ENCODE results near the gene AOPEP. TPM values are rescaled to one million over a fixed set of nuclear protein-coding genes. Genes with fewer than 3 reads are reported as not detected.

AOPEP gene
- polyA plus RNA-seq, 1 experiment: 40.0 TPM

GRCh38 chr9:95001720-95002119 is 275.2 kb downstream of the AOPEP start:
- Histone ChIP-seq H3K27me3 (ENCODE audit: control insufficient read depth, insufficient read depth, low read length) (no peaks in the 10 kb centered on the region), H3K27ac (ENCODE audit: low read depth, low read length) (no peak overlapping the region), H3K9me3 (ENCODE audit: control insufficient read depth, insufficient read depth, low read length) (peaks cover 2% of the 10 kb centered on the region; the same call in 1 of the 2 replicates), H3K4me3 (ENCODE audit: low read depth, low read length) (no peak overlapping the region)
- no peak for DNase-seq (ENCODE audit: low read depth, low spot score)
- CTCF ChIA-PET: interaction anchor here (0.7 kb wide), 1 partner anchor 219 kb away, joined by 3 read pairs; no protein-coding TSS in a partner anchor
- TF ChIP-seq, protein P1, sequence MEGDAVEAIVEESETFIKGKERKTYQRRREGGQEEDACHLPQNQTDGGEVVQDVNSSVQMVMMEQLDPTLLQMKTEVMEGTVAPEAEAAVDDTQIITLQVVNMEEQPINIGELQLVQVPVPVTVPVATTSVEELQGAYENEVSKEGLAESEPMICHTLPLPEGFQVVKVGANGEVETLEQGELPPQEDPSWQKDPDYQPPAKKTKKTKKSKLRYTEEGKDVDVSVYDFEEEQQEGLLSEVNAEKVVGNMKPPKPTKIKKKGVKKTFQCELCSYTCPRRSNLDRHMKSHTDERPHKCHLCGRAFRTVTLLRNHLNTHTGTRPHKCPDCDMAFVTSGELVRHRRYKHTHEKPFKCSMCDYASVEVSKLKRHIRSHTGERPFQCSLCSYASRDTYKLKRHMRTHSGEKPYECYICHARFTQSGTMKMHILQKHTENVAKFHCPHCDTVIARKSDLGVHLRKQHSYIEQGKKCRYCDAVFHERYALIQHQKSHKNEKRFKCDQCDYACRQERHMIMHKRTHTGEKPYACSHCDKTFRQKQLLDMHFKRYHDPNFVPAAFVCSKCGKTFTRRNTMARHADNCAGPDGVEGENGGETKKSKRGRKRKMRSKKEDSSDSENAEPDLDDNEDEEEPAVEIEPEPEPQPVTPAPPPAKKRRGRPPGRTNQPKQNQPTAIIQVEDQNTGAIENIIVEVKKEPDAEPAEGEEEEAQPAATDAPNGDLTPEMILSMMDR (IDR thresholded peaks at IDR 0.05; ENCODE audit: low read depth, low read length): no peak
- POLR2A ChIA-PET: no interaction called here

DNA sequence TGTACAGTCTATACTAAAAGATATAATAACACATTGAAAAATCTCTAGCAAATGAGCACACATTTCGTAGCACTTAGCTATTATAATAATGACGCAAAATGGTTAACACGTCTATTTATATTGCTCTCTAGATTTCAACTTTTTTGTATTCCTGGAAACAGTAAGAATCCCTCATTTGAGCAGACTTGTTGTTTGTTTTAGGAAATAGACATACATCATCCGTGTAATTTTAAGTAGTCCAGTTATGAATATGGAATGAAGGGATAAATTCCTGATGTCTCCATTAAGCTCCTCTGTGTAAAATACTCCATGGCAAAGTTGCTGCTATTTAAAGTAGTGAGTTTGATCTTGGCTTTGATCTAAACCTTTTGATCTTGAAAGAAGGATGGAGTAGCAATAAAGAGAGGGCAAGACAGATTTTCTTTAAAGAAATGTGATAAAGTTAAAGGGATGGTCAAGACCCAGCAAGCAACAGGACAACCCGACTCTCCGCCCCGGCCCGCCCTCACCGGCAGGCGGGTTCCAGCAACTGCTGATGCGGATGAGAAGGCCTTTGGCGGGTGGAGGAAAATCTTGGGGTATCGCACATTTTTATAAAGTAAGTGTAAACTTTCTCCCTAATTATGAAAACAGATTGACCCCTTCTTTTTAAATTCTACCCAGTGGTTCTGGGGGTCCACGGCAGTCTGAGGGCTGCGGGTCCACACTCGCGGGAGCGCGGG is 277.4 kb downstream of the AOPEP start:
- Histone ChIP-seq H3K27ac (ENCODE audit: low read depth, low read length) (peak overlapping the region; percentile 87), H3K4me3 (ENCODE audit: low read depth, low read length) (peak overlapping the region; percentile 83), H3K27me3 (ENCODE audit: control insufficient read depth, insufficient read depth, low read length) (no peaks in the 10 kb centered on the region), H3K9me3 (ENCODE audit: control insufficient read depth, insufficient read depth, low read length) (peaks cover 2% of the 10 kb centered on the region; the same call in 1 of the 2 replicates)
- ChIA-PET CTCF (interaction anchor here (0.8 to 1.6 kb wide), 6 partner anchors 9 to 322 kb away, joined by 3 to 8 read pairs (median 4); no protein-coding TSS in a partner anchor), POLR2A (interaction anchor here (0.5 kb wide), 1 partner anchor 171 kb away, joined by 3 read pairs; no protein-coding TSS in a partner anchor)
- DNase-seq (ENCODE audit: low read depth, low spot score): no peak
- TF ChIP-seq, protein P1 (IDR thresholded peaks at IDR 0.05; ENCODE audit: low read depth, low read length): peak; percentile 29

DNA sequence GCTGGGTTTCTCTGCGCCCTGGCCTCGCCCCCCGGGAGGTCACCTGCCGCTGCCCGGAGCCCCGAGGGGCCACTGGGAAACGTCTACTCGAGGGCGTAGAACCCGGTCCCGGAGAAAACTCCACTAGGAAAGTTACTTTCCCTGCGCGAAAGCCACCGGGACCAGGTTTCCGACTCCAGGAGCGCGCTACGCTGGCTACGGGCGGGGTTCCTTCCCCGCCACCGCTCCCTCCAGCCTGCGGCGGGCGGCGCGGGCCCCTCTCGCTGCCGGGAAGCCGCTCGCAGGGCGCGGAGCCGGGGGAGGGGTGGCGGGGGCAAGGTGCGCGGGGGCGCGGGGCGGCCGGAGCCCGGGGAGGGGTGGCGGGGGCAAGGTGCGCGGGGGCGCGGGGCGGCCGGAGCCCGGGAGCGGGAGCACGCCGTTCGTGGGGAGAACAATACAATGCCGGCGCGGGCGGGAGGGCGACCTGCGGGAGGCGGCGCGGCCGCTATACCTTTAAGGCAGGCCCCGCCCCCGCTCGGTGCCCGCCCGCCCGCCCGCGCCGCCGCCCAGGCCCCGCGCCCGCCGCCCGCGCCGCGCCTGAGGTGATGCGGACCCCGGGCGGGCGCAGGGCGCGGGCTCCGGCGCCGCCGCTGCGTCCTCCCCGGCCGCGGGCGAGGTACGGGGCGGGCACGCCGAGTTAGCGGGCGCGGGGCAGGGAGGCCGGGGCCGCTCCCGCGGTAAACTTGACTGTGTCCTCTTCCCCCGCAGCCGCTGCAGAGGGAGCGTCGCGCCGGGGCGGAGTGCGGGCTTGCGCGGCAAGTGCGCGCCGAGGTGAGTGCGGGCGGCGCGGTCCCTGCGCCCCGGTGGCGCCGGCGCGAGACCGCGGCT is 278.1 kb downstream of the AOPEP start:
- DNase-seq (ENCODE audit: low read depth, low spot score): no peak
- no peaks in the 10 kb centered on the region for H3K27me3 ChIP-seq (ENCODE audit: control insufficient read depth, insufficient read depth, low read length)
- CTCF ChIA-PET: interaction anchor here (1.2 to 1.4 kb wide), 2 partner anchors 9 to 222 kb away, joined by 4 to 7 read pairs; no protein-coding TSS in a partner anchor
- TF ChIP-seq, protein P1 (IDR thresholded peaks at IDR 0.05; ENCODE audit: low read depth, low read length): no peak
- H3K9me3 ChIP-seq (ENCODE audit: control insufficient read depth, insufficient read depth, low read length): peaks cover 2% of the 10 kb centered on the region; the same call in 1 of the 2 replicates
- H3K4me3 ChIP-seq (ENCODE audit: low read depth, low read length): peak overlapping the region; percentile 83
- peak overlapping the region; percentile 87 for H3K27ac ChIP-seq (ENCODE audit: low read depth, low read length)
- POLR2A ChIA-PET: no interaction called here

DNA sequence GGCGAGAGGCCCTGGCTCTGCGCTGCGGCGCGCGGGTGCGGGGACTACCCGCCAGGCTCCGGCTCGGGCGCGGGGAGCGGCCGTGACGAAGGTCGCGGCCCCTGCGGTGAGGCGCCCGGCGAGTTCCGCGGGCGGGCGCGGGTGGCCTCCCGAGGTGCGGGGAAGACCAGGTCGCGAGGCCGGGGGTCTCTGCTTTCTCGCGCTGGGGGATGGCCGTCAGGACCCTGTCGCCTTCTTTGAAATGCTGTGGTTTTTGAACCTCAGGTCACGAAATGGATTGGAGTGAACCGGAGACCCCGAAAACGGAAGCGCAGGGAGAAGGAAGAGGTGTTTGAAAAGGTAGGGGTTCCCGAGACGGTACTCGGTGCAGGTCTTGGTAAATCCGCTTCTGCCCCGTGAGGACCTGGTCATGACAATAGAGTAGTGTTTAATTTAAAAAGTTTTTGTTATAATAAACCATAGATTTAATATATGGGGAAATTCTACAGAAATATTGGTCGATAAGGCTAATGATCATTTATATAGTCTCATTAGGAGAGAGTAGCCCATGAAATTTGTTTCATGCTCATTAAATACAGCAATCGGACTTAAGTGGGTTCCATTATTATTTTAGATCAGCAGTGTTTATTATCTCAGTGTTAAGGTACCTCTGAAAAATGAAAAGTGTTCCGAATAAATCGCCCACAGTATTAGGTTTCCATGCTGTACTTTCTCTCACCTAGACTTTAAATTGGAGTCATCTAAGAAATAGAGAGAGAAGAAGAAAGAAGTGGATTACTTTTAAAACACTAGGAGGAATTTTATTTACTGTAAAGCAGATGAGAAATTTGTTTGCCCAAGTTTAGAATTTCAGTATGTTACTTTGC is 279.0 kb downstream of the AOPEP start:
- ChIA-PET CTCF (no interaction called here), POLR2A (interaction anchor here (0.8 to 1.5 kb wide), 4 partner anchors 92 to 221 kb away, joined by 3 to 7 read pairs (median 4); no protein-coding TSS in a partner anchor)
- no peak for DNase-seq (ENCODE audit: low read depth, low spot score)
- Histone ChIP-seq H3K27me3 (ENCODE audit: control insufficient read depth, insufficient read depth, low read length) (no peaks in the 10 kb centered on the region), H3K9me3 (ENCODE audit: control insufficient read depth, insufficient read depth, low read length) (peaks cover 2% of the 10 kb centered on the region; the same call in 1 of the 2 replicates), H3K4me3 (ENCODE audit: low read depth, low read length) (peak overlapping the region; percentile 83), H3K27ac (ENCODE audit: low read depth, low read length) (peak overlapping the region; percentile 88)
- TF ChIP-seq, protein P1 (IDR thresholded peaks at IDR 0.05; ENCODE audit: low read depth, low read length): no peak
